Sigmoid colon (tissue), 7 donors: Measurements from ENCODE around the gene ABCD2. TPM values are rescaled to one million over a fixed set of nuclear protein-coding genes. Genes with fewer than 3 reads are reported as not detected.
"Not testable (repeated sequence)": the region's sequence is repeated elsewhere in the genome, so short reads cannot be mapped to it uniquely, and the experiment has no call there.

Source experiments
- DNase-seq: peaks from one replicate; pipeline ENCODE4 v3.0.0-alpha.2; 2019
- H3K27ac ChIP-seq, 4 donors: fragments of 200-600 bp; sonication (generic); one replicate each; pipeline ENCODE4 v1.5.1; 2016 to 2019; ENCODE audit warnings: mild to moderate bottlenecking in 1 of 4
- H3K27me3 ChIP-seq, 3 donors: fragments of 200-600 bp; sonication (generic); one replicate each; pipeline ENCODE4 v1.5.1; 2019; ENCODE audit warnings: mild to moderate bottlenecking in 1 of 3
- H3K36me3 ChIP-seq, 4 donors: fragments of 200-600 bp; sonication (generic); one replicate each; pipeline ENCODE4 v1.5.1; 2016 to 2019
- H3K4me1 ChIP-seq, 4 donors: fragments of 200-600 bp; sonication (generic); one replicate each; pipeline ENCODE4 v1.5.1; 2017 to 2019
- H3K4me3 ChIP-seq, 4 donors: fragments of 200-600 bp; sonication (generic); one replicate each; pipeline ENCODE4 v1.5.1; 2017 to 2019; ENCODE audit warnings: mild to moderate bottlenecking in 2 of 4, moderate library complexity in 1 of 4
- H3K9me3 ChIP-seq, 4 donors: fragments of 200-600 bp in 3 of 4; sonication (generic) in 3 of 4; one replicate each; pipeline versions ENCODE4 v1.5.1 to v1.6.1; 2013 to 2019
- EP300 ChIP-seq, 4 donors: sonication (generic); formaldehyde crosslinking; IDR thresholded peaks; one replicate each; pipeline ENCODE4 v1.6.1; 2017; ENCODE audit warnings: antibody characterized with exemption in 4 of 4
- POLR2A ChIP-seq, 2 donors: fragments of 450-650 bp; IDR thresholded peaks; one replicate each; pipeline ENCODE4 v1.6.1; 2016; ENCODE audit warnings: antibody characterized with exemption in 2 of 2, mild to moderate bottlenecking in 2 of 2, moderate library complexity in 2 of 2
- POLR2AphosphoS5 ChIP-seq, 4 donors: sonication (generic); formaldehyde crosslinking; IDR thresholded peaks; one replicate each; pipeline ENCODE4 v1.6.1; 2017; ENCODE audit warnings: antibody characterized with exemption in 4 of 4
- WGBS, 2 donors: extraction: QIAGEN DNeasy Blood & Tissue Kit; methylation state at CpG; one replicate each; pipeline ENCODE4 v1.1.7; 2013; 5-methylcytosine and 5-hydroxymethylcytosine counted together
- intact Hi-C: fragments of 100-400 bp; cut with DNase I; formaldehyde crosslinking; loops from one replicate; pipeline ENCODE4 v1.15.1; 2023
- polyA plus RNA-seq, 3 donors: library from polyadenylated mRNA; stranded (reverse); fragments of 200-250 nt; gene quantifications; one replicate each; pipeline ENCODE4 v1.2.3, GENCODE V29; 2013
- total RNA-seq, 4 donors: library from RNA; depleted of rRNA; stranded (reverse); fragments of >200 nt; gene quantifications; one replicate each; pipeline ENCODE4 v1.1.0, GENCODE V29; 2016
- TF ChIP-seq, protein P1 (sequence below), 4 experiments: fragments of 450-650 bp in 3 of 4; fragments of 200-600 bp in 1 of 4; IDR thresholded peaks; one replicate each; pipeline ENCODE4 v1.5.1; 2016 to 2019; ENCODE audit warnings: antibody characterized with exemption in 4 of 4, mild to moderate bottlenecking in 3 of 4, moderate library complexity in 2 of 4
- donor health status: healthy with polysubstance abuse.
- donor health status: Bipolar disorder and iron deficiency.
- donor health status: healthy.

The ABCD2 gene
- total and polyA plus RNA-seq, 7 donors = 0.49 to 2.9 (median 0.68) TPM; not detected in 2

DNA sequence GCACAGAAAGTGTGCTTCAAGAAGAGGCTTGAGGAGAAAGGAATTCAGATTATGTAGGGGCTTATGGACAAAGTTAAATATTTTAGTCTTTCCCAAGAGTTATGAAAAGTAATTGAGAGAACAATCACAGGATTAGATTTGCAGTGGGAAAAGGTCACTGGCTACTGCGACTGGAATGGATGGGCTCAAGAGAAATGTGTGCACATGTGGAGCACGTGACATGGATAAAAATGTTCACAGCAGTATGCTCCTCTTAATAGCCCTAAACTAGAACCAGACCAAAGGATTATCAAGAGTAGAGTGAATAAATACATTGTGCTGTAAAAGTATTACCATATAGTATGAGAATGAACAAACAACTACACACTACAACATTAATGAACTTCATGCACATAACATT, 78.1 kb downstream of the ABCD2 start:
- no peak for TF ChIP-seq POLR2AphosphoS5 (IDR thresholded peaks at IDR 0.05)
- TF ChIP-seq POLR2A (IDR thresholded peaks at IDR 0.05) = no peak
- no peak for TF ChIP-seq EP300 (IDR thresholded peaks at IDR 0.05)
- TF ChIP-seq, protein P1, sequence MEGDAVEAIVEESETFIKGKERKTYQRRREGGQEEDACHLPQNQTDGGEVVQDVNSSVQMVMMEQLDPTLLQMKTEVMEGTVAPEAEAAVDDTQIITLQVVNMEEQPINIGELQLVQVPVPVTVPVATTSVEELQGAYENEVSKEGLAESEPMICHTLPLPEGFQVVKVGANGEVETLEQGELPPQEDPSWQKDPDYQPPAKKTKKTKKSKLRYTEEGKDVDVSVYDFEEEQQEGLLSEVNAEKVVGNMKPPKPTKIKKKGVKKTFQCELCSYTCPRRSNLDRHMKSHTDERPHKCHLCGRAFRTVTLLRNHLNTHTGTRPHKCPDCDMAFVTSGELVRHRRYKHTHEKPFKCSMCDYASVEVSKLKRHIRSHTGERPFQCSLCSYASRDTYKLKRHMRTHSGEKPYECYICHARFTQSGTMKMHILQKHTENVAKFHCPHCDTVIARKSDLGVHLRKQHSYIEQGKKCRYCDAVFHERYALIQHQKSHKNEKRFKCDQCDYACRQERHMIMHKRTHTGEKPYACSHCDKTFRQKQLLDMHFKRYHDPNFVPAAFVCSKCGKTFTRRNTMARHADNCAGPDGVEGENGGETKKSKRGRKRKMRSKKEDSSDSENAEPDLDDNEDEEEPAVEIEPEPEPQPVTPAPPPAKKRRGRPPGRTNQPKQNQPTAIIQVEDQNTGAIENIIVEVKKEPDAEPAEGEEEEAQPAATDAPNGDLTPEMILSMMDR (IDR thresholded peaks at IDR 0.05) = no peak
- no peaks in the 10 kb centered on the region for H3K36me3 ChIP-seq
- intact Hi-C loops = no loop called here
- no peak overlapping the region for H3K27ac ChIP-seq
- H3K4me3 ChIP-seq = no peak overlapping the region
- DNase-seq = no peak
- no peaks in the 10 kb centered on the region for H3K4me1 ChIP-seq
- H3K9me3 ChIP-seq = no peaks in the 10 kb centered on the region
- no peaks in the 10 kb centered on the region for H3K27me3 ChIP-seq
- WGBS, 2 donors = 74 to 89% methylated on average over 2 of the region's 2 CpGs

DNA sequence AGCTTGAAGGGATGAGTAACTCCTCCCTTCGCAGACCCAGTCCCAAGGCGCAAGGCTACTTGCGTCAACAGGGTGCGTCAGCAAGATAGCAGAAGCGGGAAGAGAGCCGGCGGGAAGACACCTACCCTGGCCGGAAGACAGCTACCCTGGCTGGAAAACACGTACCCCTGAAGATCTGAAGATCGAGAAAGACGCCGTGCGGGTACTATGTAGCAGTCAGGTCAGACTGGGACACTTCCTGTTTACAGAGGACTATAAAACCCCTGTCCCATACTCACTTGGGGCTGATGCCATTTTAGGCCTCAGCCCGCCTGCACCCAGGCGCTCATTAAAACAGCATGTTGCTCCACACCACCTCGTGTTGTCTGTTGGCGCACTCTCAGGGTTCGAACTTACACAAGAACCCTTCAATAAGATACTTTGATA, 80.9 kb downstream of the ABCD2 start:
- Histone ChIP-seq H3K4me1 (no peaks in the 10 kb centered on the region), H3K36me3 (no peaks in the 10 kb centered on the region), H3K27me3 (no peaks in the 10 kb centered on the region), H3K4me3 (no peak overlapping the region), H3K27ac (no peak overlapping the region), H3K9me3 (no peaks in the 10 kb centered on the region)
- TF ChIP-seq, protein P1 (IDR thresholded peaks at IDR 0.05) = no peak
- no peak for TF ChIP-seq POLR2AphosphoS5 (IDR thresholded peaks at IDR 0.05)
- TF ChIP-seq POLR2A (IDR thresholded peaks at IDR 0.05) = no peak
- no peak for TF ChIP-seq EP300 (IDR thresholded peaks at IDR 0.05)
- DNase-seq = no peak
- intact Hi-C loops = no loop called here
- 91 to 93% methylated on average over 18 of the region's 18 CpGs for WGBS, 2 donors

DNA sequence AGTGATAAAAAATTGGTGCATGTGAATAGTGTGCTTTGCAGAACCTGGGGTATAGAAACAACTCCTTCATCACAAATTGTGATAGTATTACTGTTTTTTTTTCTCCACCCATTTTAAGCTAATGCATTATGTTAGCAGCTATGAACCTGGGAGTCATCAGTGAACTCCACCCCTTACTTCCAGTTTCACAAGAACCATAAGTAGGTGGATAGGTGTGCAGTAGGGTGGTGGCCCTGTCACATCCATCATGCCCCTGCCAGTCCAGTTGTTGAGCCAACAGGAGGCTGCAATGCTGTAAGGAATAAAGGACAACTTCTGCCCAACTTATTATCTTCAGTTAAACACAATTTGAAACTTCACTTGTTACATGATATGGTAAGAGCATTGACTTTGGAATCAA, 85.7 kb downstream of the ABCD2 start:
- intact Hi-C loops = no loop called here
- no peaks in the 10 kb centered on the region for H3K4me1 ChIP-seq
- no peaks in the 10 kb centered on the region for H3K9me3 ChIP-seq
- H3K27ac ChIP-seq = no peak overlapping the region
- H3K4me3 ChIP-seq = no peak overlapping the region
- no peaks in the 10 kb centered on the region for H3K36me3 ChIP-seq
- no peaks in the 10 kb centered on the region for H3K27me3 ChIP-seq
- DNase-seq = no peak
- TF ChIP-seq EP300 (IDR thresholded peaks at IDR 0.05) (no peak), POLR2AphosphoS5 (IDR thresholded peaks at IDR 0.05) (no peak), POLR2A (IDR thresholded peaks at IDR 0.05) (no peak)
- TF ChIP-seq, protein P1 (IDR thresholded peaks at IDR 0.05) = no peak

DNA sequence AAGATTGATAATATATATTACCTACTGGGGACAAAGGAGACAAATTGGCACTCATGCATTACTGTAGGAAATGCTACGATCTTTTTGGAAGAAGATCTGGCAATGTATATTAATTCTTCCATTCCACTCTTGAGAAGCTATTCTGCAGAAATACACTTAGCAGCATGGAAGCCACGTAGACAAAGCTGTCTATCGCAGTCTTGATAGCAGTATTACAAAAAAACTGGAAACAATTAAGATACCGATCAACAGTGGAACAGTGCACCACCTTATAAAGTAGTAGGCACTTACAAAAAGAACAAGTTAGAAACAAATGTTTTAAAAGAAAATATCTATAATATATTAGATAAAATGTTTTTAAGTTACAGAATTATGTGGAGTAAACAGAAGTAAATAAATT, 87.2 kb downstream of the ABCD2 start:
- no peaks in the 10 kb centered on the region for H3K9me3 ChIP-seq
- intact Hi-C loops = no loop called here
- TF ChIP-seq EP300 (IDR thresholded peaks at IDR 0.05) = no peak
- TF ChIP-seq POLR2A (IDR thresholded peaks at IDR 0.05) = no peak
- TF ChIP-seq, protein P1 (IDR thresholded peaks at IDR 0.05) = no peak
- TF ChIP-seq POLR2AphosphoS5 (IDR thresholded peaks at IDR 0.05) = no peak
- no peaks in the 10 kb centered on the region for H3K27me3 ChIP-seq
- no peak for DNase-seq
- no peaks in the 10 kb centered on the region for H3K4me1 ChIP-seq
- no peak overlapping the region for H3K4me3 ChIP-seq
- WGBS, 2 donors = 82 to 86% methylated on average over 4 of the region's 4 CpGs
- H3K36me3 ChIP-seq = no peaks in the 10 kb centered on the region
- H3K27ac ChIP-seq = no peak overlapping the region

DNA sequence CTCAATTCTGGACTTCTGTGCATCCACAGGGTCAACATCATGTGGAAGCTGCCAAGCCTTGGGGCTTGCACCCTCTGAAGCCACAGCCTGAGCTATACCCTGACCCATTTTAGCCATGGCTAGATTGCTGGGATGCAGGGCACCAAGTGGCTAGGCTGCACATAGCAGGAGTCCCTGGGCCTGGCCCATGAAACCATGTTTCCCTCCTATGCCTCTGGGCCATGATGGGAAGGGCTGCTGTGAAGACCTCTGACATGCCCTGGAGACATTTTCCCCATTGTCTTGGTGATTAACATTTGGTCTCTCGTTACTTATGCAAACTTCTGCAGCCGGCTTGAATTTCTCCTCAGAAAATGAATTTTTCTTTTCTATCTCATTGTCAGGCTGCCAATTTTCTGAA, 92.6 kb downstream of the ABCD2 start:
- no peak overlapping the region for H3K27ac ChIP-seq
- no peaks in the 10 kb centered on the region for H3K36me3 ChIP-seq
- H3K4me1 ChIP-seq = no peaks in the 10 kb centered on the region
- intact Hi-C loops = no loop called here
- no peaks in the 10 kb centered on the region for H3K27me3 ChIP-seq
- DNase-seq = no peak
- 87 to 91% methylated on average over 2 of the region's 2 CpGs for WGBS, 2 donors
- H3K4me3 ChIP-seq = no peak overlapping the region
- no peaks in the 10 kb centered on the region for H3K9me3 ChIP-seq
- TF ChIP-seq POLR2A (IDR thresholded peaks at IDR 0.05) = no peak
- no peak for TF ChIP-seq POLR2AphosphoS5 (IDR thresholded peaks at IDR 0.05)
- no peak for TF ChIP-seq EP300 (IDR thresholded peaks at IDR 0.05)
- TF ChIP-seq, protein P1 (IDR thresholded peaks at IDR 0.05) = no peak

DNA sequence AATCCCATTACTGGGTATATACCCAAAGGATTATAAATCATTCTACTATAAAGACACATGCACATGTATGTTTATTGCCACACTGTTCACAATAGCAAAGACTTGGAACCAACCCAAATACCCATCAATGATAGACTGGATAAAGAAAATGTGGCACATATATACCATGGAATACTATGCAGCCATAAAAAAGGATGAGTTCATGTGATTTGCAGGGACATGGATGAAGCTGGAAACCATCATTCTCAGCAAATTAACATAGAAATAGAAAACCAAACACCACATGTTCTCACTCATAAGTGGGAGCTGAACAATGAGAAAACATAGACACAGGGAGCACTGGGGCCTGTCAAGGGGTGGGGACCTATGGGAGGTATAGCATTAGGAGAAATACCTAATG, 97.4 kb downstream of the ABCD2 start:
- H3K9me3 ChIP-seq, DNase-seq, H3K27ac ChIP-seq, H3K36me3 ChIP-seq, intact Hi-C loops, H3K4me3 ChIP-seq, H3K27me3 ChIP-seq, H3K4me1 ChIP-seq: not testable (repeated sequence)
